GM19395 (cell line): ENCODE results near the gene CCHCR1.

Experiments used
- ATAC-seq: cut with Tn5 transposase; IDR thresholded peaks from one replicate; pipeline ENCODE4 v1.9.1; 2021; ENCODE audit warnings: mild to moderate bottlenecking, moderate library complexity; ENCODE audit not compliant: unreplicated experiment

CCHCR1 gene

GRCh38 chr6:31110825-31111582 lies 46.6 kb downstream of the CCHCR1 start:
- no peak for ATAC-seq

GRCh38 chr6:31107052-31107451 lies 50.5 kb downstream of the CCHCR1 start:
- no peak for ATAC-seq

DNA sequence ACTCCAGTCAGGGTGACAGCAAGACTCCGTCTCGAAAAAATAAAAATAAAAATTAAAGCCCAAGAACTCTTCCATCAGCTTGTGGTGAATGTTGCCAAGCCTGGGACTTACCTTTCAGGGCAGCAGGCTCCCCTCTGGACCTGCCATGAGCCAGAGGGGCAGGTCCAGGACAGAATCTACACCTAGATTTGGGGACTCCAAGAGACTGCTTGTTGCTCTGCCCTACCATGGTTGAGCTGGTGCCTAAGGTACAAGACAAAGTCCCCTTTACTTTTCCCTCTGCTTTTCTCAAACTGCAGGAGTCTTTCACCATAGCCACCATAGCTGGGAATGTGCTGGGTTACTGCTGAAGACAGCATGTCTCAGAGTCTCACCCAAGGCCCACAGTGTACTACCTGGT lies 54.5 kb downstream of the CCHCR1 start:
- no peak for ATAC-seq

GRCh38 chr6:31098449-31098938 lies 59.1 kb downstream of the CCHCR1 start:
- no peak for ATAC-seq

- no peak for ATAC-seq
Measured at GRCh38 chr6:31096656-31097055, 60.9 kb downstream of the CCHCR1 start.

DNA sequence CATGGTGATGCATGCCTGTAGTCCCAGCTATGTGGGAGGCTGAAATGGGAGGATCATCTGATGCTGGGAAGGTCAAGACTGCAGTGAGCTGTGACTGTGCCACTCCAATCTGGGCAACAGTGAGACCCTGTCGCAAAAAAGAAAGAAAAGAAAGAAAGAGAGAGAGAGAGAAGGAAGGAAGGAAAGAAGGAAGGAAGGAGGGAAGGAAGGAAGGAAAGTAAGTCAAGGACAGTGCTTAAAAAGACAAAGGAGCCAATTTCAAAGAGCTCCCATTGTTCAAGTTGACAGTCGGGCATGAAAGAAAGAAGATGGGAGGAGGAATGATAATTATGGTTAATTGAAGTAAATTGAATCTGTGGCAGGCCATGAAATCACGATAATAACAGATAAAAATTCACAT lies 61.4 kb downstream of the CCHCR1 start:
- no peak for ATAC-seq

- no peak for ATAC-seq
Measured at GRCh38 chr6:31094389-31094881, 63.2 kb downstream of the CCHCR1 start.

DNA sequence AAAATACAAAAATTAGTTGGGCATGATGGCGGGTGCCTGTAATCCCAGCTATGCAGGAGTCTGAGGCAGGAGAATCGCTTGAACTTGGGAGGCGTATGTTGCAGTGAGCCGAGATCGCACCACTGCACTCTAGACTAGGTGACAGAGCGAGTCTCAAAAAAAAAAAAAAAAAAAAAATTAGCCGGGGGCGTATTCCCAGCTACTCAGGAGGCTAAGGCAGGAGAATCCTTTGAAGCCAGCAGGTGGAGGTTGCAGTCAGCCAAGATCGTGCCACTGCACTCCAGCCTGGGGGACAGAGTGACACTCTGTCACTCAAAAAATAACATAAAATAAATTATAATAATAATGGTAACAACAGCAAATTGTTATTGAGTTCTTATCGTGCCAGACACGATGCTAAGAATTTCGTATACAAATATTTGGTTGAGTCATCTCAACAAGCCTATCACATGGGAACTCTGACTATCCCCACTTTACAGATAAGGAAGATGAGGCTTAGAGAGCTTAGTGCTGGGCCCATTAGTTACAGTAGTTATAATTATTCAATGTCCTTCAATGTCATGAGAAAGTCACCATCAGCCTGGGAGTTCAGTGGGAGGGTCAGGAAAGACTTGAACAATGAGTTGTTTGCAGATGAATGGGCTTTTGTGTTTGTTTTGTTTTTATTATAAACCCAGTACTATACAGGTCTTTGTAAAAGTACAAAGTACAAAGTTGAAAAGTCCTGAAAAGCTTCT lies 64.7 kb downstream of the CCHCR1 start:
- ATAC-seq = no peak
